ENCODE data around the gene AFF3.

The AFF3 gene

GRCh38 chr2:100039291-100039980 is 103.0 kb downstream of the AFF3 start:
- no peak for DNase-seq

- DNase-seq = no peak
These were observed 104.4 kb downstream of the AFF3 start for GRCh38 chr2:100038011-100038410.

GRCh38 chr2:100036793-100037192 is 105.6 kb downstream of the AFF3 start:
- peak; percentile 46 for DNase-seq

GRCh38 chr2:100036026-100036425 is 106.4 kb downstream of the AFF3 start:
- DNase-seq = no peak

- DNase-seq = no peak
These were observed 108.0 kb downstream of the AFF3 start for GRCh38 chr2:100034431-100034830.

GRCh38 chr2:100033976-100034375 is 108.4 kb downstream of the AFF3 start:
- no peak for DNase-seq

- no peak for DNase-seq
These were observed 110.8 kb downstream of the AFF3 start for GRCh38 chr2:100031604-100032003.

- no peak for DNase-seq
These were observed 112.9 kb downstream of the AFF3 start for GRCh38 chr2:100029460-100029859.

- no peak for DNase-seq
These were observed 120.5 kb downstream of the AFF3 start for GRCh38 chr2:100021791-100022340.

GRCh38 chr2:100019499-100019898 is 122.9 kb downstream of the AFF3 start:
- DNase-seq = no peak

GRCh38 chr2:100018341-100019193 is 123.8 kb downstream of the AFF3 start:
- no peak for DNase-seq

- DNase-seq = no peak
These were observed 124.8 kb downstream of the AFF3 start for GRCh38 chr2:100017633-100018032.

- no peak for DNase-seq
These were observed 125.6 kb downstream of the AFF3 start for GRCh38 chr2:100016756-100017155.

GRCh38 chr2:100015849-100016248 is 126.5 kb downstream of the AFF3 start:
- DNase-seq = no peak

- no peak for DNase-seq
These were observed 128.3 kb downstream of the AFF3 start for GRCh38 chr2:100013892-100014677.

- no peak for DNase-seq
These were observed 129.8 kb downstream of the AFF3 start for GRCh38 chr2:100012561-100012960.

GRCh38 chr2:100011272-100011731 is 131.1 kb downstream of the AFF3 start:
- no peak for DNase-seq

- no peak for DNase-seq
These were observed 131.8 kb downstream of the AFF3 start for GRCh38 chr2:100010606-100011005.

- no peak for DNase-seq
These were observed 132.6 kb downstream of the AFF3 start for GRCh38 chr2:100009743-100010142.

GRCh38 chr2:100008956-100009355 is 133.4 kb downstream of the AFF3 start:
- DNase-seq = no peak

- DNase-seq = no peak
These were observed 135.9 kb downstream of the AFF3 start for GRCh38 chr2:100006516-100006915.

GRCh38 chr2:100004959-100005387 is 137.4 kb downstream of the AFF3 start:
- no peak for DNase-seq

- DNase-seq = no peak
These were observed 138.0 kb downstream of the AFF3 start for GRCh38 chr2:100004348-100004884.
